Ishikawa (cell line): ENCODE results near the gene PPP1R1C.

Experiments
- CEBPB ChIP-seq: IDR thresholded peaks from 2 replicates; pipeline ENCODE4 v1.6.1; 2012
- CREB1 ChIP-seq: IDR thresholded peaks from 2 replicates; pipeline ENCODE4 v1.6.1; 2012; ENCODE audit warnings: low read depth
- EP300 ChIP-seq: IDR thresholded peaks from 2 replicates; pipeline ENCODE4 v1.6.1; 2012; ENCODE audit warnings: borderline replicate concordance
- FOXM1 ChIP-seq: IDR thresholded peaks from 2 replicates; pipeline ENCODE4 v1.6.1; 2012; ENCODE audit warnings: low read depth, borderline replicate concordance
- MAX ChIP-seq: IDR thresholded peaks from 2 replicates; pipeline ENCODE4 v1.6.1; 2012
- RAD21 ChIP-seq: IDR thresholded peaks from 2 replicates; pipeline ENCODE4 v1.6.1; 2012; ENCODE audit warnings: low read depth
- REST ChIP-seq: IDR thresholded peaks from 2 replicates; pipeline ENCODE4 v1.6.1; 2012; ENCODE audit warnings: low read depth, mild to moderate bottlenecking
- TAF1 ChIP-seq: IDR thresholded peaks from 2 replicates; pipeline ENCODE4 v1.6.1; 2012; ENCODE audit warnings: low read depth, mild to moderate bottlenecking
- TCF12 ChIP-seq: IDR thresholded peaks from 2 replicates; pipeline ENCODE4 v1.6.1; 2012; ENCODE audit warnings: low read depth
- TEAD4 ChIP-seq: IDR thresholded peaks from 2 replicates; pipeline ENCODE4 v1.6.1; 2012
- USF1 ChIP-seq: IDR thresholded peaks from 2 replicates; pipeline ENCODE4 v1.6.1; 2012

GRCh38 chr2:182103526-182103925 is 117.9 kb downstream of the PPP1R1C start:
- no peak for TF ChIP-seq CREB1
- no peak for TF ChIP-seq REST
- no peak for TF ChIP-seq MAX
- no peak for TF ChIP-seq TEAD4
- no peak for TF ChIP-seq EP300
- TF ChIP-seq TAF1 = no peak
- TF ChIP-seq RAD21 = no peak
- no peak for TF ChIP-seq CEBPB
- TF ChIP-seq USF1 = no peak
- no peak for TF ChIP-seq FOXM1
- TF ChIP-seq TCF12 = no peak
